OCI-LY3 (cell line): ENCODE data around the gene C5orf34.

Experiments used
- EZH2phosphoT487 ChIP-seq: fragments of 200-600 bp; shearing (Covaris generic); IDR thresholded peaks from 2 replicates; pipeline ENCODE4 v1.6.1; 2018; ENCODE audit warnings: antibody characterized with exemption, mixed run types, low read depth
- TF ChIP-seq, protein P1 (sequence below): fragments of 200-600, 300-600 bp; sonication (generic); IDR thresholded peaks from 2 replicates; pipeline ENCODE4 v1.5.1; 2014; ENCODE audit warnings: antibody characterized with exemption, low read length, low read depth

- TF ChIP-seq, protein P1, sequence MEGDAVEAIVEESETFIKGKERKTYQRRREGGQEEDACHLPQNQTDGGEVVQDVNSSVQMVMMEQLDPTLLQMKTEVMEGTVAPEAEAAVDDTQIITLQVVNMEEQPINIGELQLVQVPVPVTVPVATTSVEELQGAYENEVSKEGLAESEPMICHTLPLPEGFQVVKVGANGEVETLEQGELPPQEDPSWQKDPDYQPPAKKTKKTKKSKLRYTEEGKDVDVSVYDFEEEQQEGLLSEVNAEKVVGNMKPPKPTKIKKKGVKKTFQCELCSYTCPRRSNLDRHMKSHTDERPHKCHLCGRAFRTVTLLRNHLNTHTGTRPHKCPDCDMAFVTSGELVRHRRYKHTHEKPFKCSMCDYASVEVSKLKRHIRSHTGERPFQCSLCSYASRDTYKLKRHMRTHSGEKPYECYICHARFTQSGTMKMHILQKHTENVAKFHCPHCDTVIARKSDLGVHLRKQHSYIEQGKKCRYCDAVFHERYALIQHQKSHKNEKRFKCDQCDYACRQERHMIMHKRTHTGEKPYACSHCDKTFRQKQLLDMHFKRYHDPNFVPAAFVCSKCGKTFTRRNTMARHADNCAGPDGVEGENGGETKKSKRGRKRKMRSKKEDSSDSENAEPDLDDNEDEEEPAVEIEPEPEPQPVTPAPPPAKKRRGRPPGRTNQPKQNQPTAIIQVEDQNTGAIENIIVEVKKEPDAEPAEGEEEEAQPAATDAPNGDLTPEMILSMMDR, result no peak
- TF ChIP-seq EZH2phosphoT487, result no peak
Observed at GRCh38 chr5:43551731-43552130, 36.8 kb upstream of the C5orf34 start.
